HAP-1 (cell line): ENCODE data around the gene TSPYL1.
"Not testable (repeated sequence)": the region's sequence is repeated elsewhere in the genome, so short reads cannot be mapped to it uniquely, and the experiment has no call there.

Experiments
- DNase-seq, 2 experiments: peaks; one replicate each; pipeline ENCODE4 v3.0.0-alpha.2; 2016 to 2020; ENCODE audit warnings: low spot score in 2 of 2
- H3K27me3 ChIP-seq: fragments of 250-450 bp; sonication (Bioruptor Pico); 2 replicates; pipeline ENCODE4 v1.5.1; 2020; ENCODE audit warnings: low read depth, mild to moderate bottlenecking, moderate library complexity
- H3K36me3 ChIP-seq: fragments of 250-450 bp; sonication (Bioruptor Pico); replicated peaks from 2 replicates; pipeline ENCODE4 v1.5.1; 2020; ENCODE audit warnings: mild to moderate bottlenecking
- H3K4me1 ChIP-seq: fragments of 250-450 bp; sonication (Bioruptor Pico); 2 replicates; pipeline ENCODE4 v1.5.1; 2020; ENCODE audit warnings: mild to moderate bottlenecking
- H3K4me3 ChIP-seq: fragments of 250-450 bp; sonication (Bioruptor Pico); 2 replicates; pipeline ENCODE4 v1.5.1; 2020; ENCODE audit warnings: mild to moderate bottlenecking, moderate library complexity
- H3K9me3 ChIP-seq: fragments of 250-450 bp; sonication (Bioruptor Pico); 2 replicates; pipeline ENCODE4 v1.5.1; 2020; ENCODE audit warnings: mild to moderate bottlenecking, moderate library complexity
- in situ Hi-C: fragments of 300-500 bp; cut with MboI; formaldehyde crosslinking; loops from 3 replicates; pipeline ENCODE4 v1.14.3; 2020; ENCODE audit warnings: low sequenced_read_pairs, inconsistent platforms, mixed read lengths

Gene TSPYL1

GRCh38 chr6:116279232-116280160, at the start of gene TSPYL1:
Gene TSPYL1 (minus strand): TSS chr6:116279930. CDS start chr6:116279830, 100 bp downstream.
- peak within 1 kb of the TSS; percentile 78 for H3K4me3 ChIP-seq
- no peaks in the 10 kb centered on the region for H3K9me3 ChIP-seq
- H3K27me3 ChIP-seq: 0 out of 2 replicates have a peak, but pooled peaks cover 5% of the 10 kb centered on the region
- DNase-seq: peak; percentile 93 to 95
- H3K4me1 ChIP-seq: peaks cover 31% of the 10 kb centered on the region
- in situ Hi-C loops: loop anchor here (10.0 to 25.0 kb wide), 2 partner anchors 285 to 383 kb away; partner anchors contain the start of gene ZUP1
- H3K36me3 ChIP-seq: peaks cover 4% of the 10 kb centered on the region; the same call in 1 of the 2 replicates

DNA sequence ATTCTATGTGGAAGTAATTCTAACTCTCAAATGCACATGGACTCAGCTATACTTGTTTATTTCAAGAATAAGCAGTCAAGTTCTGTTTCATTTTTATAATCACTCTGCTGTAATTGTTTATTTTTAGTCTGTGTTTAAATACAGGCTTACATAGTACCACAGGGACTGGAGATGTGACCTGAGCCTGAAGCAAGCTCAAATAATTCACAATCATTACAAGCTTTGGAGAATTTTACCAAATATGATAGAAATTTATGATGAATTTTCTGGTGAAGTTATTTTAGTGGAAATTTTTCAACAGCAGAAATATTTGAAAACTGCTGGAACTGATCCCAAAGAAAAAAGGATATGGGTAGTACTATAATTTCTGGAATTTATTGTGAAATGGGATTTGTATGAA, 49.4 kb upstream of the TSPYL1 start:
- Histone ChIP-seq H3K36me3 (no peaks in the 10 kb centered on the region), H3K9me3 (no peaks in the 10 kb centered on the region), H3K4me1 (peaks cover 7% of the 10 kb centered on the region), H3K27me3 (no peaks in the 10 kb centered on the region), H3K4me3 (no peak overlapping the region)
- no peak for DNase-seq
- in situ Hi-C loops: no loop called here

GRCh38 chr6:116328528-116328903, 48.8 kb upstream of the TSPYL1 start:
- Histone ChIP-seq H3K4me1 (peaks cover 7% of the 10 kb centered on the region), H3K9me3 (no peaks in the 10 kb centered on the region), H3K27me3 (no peaks in the 10 kb centered on the region), H3K36me3 (no peaks in the 10 kb centered on the region), H3K4me3 (no peak overlapping the region)
- in situ Hi-C loops: no loop called here
- DNase-seq: no peak

- DNase-seq: peak in 1 of 2 experiments; percentile 32
- in situ Hi-C loops: no loop called here
- H3K36me3 ChIP-seq: no peaks in the 10 kb centered on the region
- peaks cover 7% of the 10 kb centered on the region for H3K4me1 ChIP-seq
- H3K4me3 ChIP-seq: no peak overlapping the region
- H3K9me3 ChIP-seq: no peaks in the 10 kb centered on the region
- no peaks in the 10 kb centered on the region for H3K27me3 ChIP-seq
Measured at GRCh38 chr6:116327803-116328527, 48.2 kb upstream of the TSPYL1 start.

GRCh38 chr6:116326996-116327395, 47.3 kb upstream of the TSPYL1 start:
- Histone ChIP-seq H3K4me3 (no peak overlapping the region), H3K36me3 (no peaks in the 10 kb centered on the region), H3K27me3 (no peaks in the 10 kb centered on the region), H3K4me1 (peaks cover 7% of the 10 kb centered on the region), H3K9me3 (no peaks in the 10 kb centered on the region)
- DNase-seq: no peak
- in situ Hi-C loops: no loop called here

GRCh38 chr6:116326181-116326671, 46.5 kb upstream of the TSPYL1 start:
- Histone ChIP-seq H3K36me3 (no peaks in the 10 kb centered on the region), H3K9me3 (no peaks in the 10 kb centered on the region), H3K27me3 (no peaks in the 10 kb centered on the region), H3K4me1 (peaks cover 7% of the 10 kb centered on the region), H3K4me3 (no peak overlapping the region)
- no peak for DNase-seq
- in situ Hi-C loops: no loop called here

DNA sequence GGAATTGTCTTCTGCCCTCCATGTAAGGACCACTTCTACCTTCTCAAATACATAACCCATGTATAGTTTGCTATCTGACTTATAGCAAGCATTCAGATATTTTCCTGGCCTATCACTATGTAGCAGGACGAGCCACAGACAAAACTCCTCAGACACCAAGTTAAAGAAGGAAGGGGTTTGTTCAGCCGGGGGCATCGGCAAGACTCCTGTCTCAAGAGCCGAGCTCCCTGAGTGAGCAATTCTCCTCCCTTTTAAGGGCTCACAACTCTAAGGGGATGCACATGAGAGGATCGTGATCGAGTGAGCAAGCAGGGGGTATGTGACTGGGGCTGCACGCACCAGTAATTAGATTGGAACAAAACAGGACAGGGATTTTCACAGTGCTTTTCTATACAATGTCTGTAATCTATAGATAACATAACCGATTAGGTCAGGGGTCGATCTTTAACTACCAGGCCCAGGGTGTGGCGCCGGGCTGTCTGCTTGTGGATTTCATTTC, 46.0 kb upstream of the TSPYL1 start:
- H3K9me3 ChIP-seq, DNase-seq, H3K36me3 ChIP-seq, H3K4me3 ChIP-seq, in situ Hi-C loops, H3K27me3 ChIP-seq, H3K4me1 ChIP-seq: not testable (repeated sequence)

DNA sequence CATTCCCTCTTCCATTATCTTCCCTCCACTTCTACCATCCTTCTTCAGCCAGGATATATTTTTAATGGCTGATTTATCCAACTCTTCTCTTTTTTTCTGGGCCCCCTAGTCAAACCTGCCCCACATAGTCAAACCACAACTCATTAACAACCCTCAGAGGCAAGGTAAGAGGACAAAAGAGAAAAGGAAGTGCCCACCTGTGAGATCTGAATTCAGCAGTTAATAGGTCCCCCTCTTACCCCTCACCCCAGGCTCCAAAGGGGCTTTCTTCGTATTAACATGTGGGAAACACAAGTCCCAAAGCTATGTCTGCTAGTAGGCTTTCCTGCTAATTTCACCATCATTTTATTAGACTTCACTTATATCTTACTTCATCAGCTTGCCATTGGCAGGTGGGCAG, 44.1 kb upstream of the TSPYL1 start:
- H3K4me1 ChIP-seq: peaks cover 7% of the 10 kb centered on the region
- no peaks in the 10 kb centered on the region for H3K36me3 ChIP-seq
- no peak overlapping the region for H3K4me3 ChIP-seq
- 0 out of 2 replicates have a peak, but pooled peaks cover 5% of the 10 kb centered on the region for H3K27me3 ChIP-seq
- no peak for DNase-seq
- in situ Hi-C loops: no loop called here
- H3K9me3 ChIP-seq: no peaks in the 10 kb centered on the region

GRCh38 chr6:116321933-116322332, 42.2 kb upstream of the TSPYL1 start:
- H3K36me3 ChIP-seq, H3K9me3 ChIP-seq, in situ Hi-C loops, DNase-seq, H3K27me3 ChIP-seq, H3K4me1 ChIP-seq, H3K4me3 ChIP-seq: not testable (repeated sequence)

- Histone ChIP-seq H3K27me3 (0 out of 2 replicates have a peak, but pooled peaks cover 5% of the 10 kb centered on the region), H3K4me3 (no peak overlapping the region), H3K4me1 (no peaks in the 10 kb centered on the region), H3K9me3 (no peaks in the 10 kb centered on the region), H3K36me3 (no peaks in the 10 kb centered on the region)
- in situ Hi-C loops: no loop called here
- peak in 1 of 2 experiments; percentile 9 for DNase-seq
Measured at GRCh38 chr6:116316772-116317467, 37.2 kb upstream of the TSPYL1 start.

GRCh38 chr6:116314878-116315277, 35.1 kb upstream of the TSPYL1 start:
- H3K27me3 ChIP-seq: 0 out of 2 replicates have a peak, but pooled peaks cover 5% of the 10 kb centered on the region
- DNase-seq: no peak
- H3K4me3 ChIP-seq: no peak overlapping the region

DNA sequence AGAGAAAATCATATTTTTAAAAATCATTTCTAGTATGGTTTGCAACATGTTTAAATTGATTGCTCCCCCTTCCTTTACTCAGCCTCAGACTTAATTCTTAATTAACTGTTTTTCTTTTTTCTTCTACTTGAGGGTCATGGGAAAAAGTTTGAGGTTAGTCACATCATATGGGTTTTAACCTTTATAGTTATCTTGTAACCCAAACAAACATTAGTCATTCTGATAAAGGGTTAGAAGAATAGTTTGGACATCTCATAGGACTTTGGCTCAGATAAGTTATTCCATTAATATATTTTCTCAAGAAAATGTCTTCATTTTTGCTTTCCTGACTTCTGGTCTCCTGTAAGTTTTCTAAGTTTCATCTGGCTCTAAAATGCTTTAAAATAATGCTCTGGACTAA, 34.5 kb upstream of the TSPYL1 start:
- Histone ChIP-seq H3K36me3 (no peaks in the 10 kb centered on the region), H3K4me1 (no peaks in the 10 kb centered on the region), H3K9me3 (no peaks in the 10 kb centered on the region), H3K27me3 (0 out of 2 replicates have a peak, but pooled peaks cover 2% of the 10 kb centered on the region), H3K4me3 (no peak overlapping the region)
- no peak for DNase-seq
- in situ Hi-C loops: no loop called here

More at GRCh38 chr6:116314878-116315277, 35.1 kb upstream of the TSPYL1 start:
- Histone ChIP-seq H3K36me3 (no peaks in the 10 kb centered on the region), H3K4me1 (no peaks in the 10 kb centered on the region), H3K9me3 (no peaks in the 10 kb centered on the region)
- in situ Hi-C loops: no loop called here

GRCh38 chr6:116313101-116313776, 33.5 kb upstream of the TSPYL1 start:
- DNase-seq: no peak
- H3K36me3 ChIP-seq: no peaks in the 10 kb centered on the region
- H3K4me3 ChIP-seq: no peak overlapping the region
- no peaks in the 10 kb centered on the region for H3K9me3 ChIP-seq
- H3K27me3 ChIP-seq: no peaks in the 10 kb centered on the region
- in situ Hi-C loops: no loop called here
- no peaks in the 10 kb centered on the region for H3K4me1 ChIP-seq
